T-helper 2 cell treated with Interferon-gamma antibody and Interleukin-4, amounts not matched to agents 100 ng/mL and 5 ng/mL, for 36 hours (primary cell): ENCODE results near the gene BCL11A. TPM values are rescaled to one million over a fixed set of nuclear protein-coding genes. Genes with fewer than 3 reads are reported as not detected.

Experiments used
- intact Hi-C: fragments of 100-400 bp; cut with micrococcal nuclease; formaldehyde crosslinking; loops from one replicate; pipeline ENCODE4 v1.15.1; 2023
- total RNA-seq: library from RNA; stranded (reverse); gene quantifications from 2 replicates; pipeline ENCODE4 v1.2.3, GENCODE V29; 2022

The BCL11A gene
- total RNA-seq, 1 donor from 2014 or later, result 0.05 TPM

DNA sequence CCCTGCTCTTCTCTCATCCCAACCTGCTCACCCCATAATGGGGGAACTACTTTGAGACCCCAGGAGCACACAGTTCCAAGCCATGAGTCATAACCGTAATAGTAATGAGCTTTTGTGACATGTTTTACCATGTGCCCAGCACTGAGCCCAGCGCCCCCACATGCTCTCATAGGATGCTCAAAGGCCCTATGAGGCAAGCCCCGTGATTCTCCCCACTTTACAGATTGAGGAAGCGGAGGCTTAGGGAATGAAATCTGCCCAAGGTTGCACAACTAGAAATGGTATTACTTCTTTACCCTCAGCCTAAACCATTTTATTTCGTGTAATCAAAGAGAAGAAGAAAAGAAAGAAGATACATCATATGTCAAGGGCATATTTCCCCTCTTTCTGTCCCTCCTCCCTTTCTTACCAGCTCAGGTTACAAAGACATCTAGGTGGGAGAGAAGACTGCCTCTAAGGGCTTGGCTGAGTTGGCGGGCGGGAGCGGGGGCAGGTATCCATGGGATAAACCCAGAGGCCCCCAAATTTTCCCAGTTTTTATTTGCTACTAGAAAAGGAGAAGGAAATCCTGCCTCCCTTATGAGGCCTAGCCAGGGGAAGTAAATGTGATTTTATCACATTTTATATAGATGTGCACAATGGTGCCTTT, 24.2 kb downstream of the BCL11A start:
- intact Hi-C loops, result no loop called here

DNA sequence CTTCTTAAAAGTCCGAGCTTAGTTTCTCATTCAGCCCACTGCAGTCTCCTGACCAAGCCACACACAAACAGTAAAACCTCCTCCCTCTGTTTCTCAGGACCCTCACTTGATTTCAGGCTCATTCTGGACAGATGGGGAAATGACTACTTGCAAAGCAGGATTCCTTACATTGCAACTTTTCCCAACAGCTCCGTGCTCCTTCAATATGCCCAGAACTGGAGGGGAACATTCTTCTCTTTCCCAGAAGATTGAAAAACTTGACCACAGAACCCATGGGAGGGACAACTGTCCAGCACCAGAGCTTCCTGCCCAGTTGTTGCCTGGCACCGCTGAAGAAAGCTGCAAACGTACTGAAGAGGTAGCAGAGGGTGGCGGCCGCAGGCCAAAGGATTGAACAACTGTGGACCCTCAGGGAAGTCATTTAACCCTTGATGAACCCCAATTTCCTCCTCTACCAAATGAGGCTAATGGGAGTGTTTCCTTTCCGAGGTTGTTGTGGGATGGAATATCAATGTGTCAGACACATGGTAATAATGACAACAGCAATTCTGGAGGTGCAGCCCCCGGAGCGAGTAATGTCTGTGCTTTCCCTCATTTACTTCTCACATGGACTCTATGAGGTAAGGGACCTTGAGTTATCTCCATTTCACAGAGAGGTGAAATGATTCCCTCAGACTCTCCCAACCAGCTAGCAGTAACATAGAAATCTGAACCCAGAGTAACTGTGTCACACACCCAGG, 25.0 kb downstream of the BCL11A start:
- intact Hi-C loops, result no loop called here

DNA sequence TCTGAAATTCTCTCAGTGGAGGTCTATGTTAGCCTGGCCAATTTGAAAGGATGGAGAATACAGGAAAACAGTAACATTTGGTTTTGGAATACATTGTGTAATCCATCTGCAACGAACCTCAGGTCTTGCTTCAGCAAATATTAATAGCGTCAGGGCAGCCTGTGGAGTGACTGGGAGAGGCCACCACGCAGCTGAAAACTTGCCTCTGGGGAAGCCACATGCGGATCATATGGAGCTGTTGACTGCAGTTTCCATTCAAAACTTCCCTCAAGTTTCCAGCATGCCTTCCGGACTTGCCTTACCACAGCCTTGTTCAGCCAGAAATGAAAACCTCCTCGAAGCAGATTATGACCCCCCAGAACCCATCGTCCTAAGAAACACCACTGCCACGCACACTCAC, 25.7 kb downstream of the BCL11A start:
- intact Hi-C loops, result no loop called here

DNA sequence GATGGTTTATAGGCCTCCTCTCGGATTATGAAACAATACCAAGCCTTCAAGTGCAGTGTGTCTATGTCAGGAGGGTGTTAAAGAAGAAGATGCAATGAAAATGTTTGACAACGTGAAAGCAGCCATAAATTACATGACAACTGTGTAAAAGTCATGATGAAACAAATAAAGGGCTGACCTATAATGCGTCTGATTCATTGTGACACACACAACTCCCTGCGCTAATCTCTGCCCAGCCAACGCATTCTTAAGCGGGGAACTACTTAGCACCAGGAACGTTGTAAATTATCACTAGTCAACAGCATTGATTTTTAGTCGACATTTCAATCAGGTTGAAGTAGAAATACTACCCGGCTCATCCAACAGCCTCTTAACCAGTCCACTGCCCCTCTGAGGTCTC, 26.8 kb downstream of the BCL11A start:
- intact Hi-C loops, result no loop called here

DNA sequence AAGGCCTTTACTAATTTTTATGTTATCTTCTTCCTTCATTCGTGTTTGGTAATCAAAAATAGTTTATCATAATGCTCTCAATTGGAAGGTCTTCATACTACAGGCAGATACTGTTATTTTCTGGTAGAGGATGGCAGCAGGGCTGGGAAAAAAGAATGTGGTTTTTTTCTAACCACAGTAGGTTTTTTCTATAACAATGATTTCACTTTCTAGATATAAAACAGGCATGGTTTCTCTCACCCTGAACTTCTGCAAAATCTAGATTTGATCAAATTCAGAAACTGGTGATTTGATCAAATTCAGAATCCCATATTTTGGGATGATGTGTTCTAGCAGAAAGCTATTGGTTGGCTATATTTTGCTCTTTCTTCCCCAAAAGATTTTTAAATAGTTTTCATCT, 27.6 kb downstream of the BCL11A start:
- intact Hi-C loops, result no loop called here

DNA sequence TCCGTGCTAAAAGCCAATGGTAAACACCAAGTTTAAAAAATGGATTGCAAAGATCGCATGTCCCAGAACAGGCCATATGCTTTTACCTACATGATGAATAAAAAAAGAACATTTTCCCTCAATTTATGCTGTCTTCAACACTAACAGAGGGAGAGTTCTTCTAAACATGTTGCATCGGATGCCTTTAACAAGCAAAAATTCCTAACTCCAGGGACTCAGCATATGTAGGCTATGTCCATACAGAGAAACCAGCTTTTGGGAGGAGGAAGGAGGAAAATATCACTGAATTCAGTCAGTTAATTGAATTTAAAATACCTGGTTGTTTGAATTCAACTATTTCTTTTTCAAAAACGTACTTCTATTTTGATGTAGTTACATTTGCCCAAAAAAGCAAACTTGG, 28.6 kb downstream of the BCL11A start:
- intact Hi-C loops, result no loop called here

DNA sequence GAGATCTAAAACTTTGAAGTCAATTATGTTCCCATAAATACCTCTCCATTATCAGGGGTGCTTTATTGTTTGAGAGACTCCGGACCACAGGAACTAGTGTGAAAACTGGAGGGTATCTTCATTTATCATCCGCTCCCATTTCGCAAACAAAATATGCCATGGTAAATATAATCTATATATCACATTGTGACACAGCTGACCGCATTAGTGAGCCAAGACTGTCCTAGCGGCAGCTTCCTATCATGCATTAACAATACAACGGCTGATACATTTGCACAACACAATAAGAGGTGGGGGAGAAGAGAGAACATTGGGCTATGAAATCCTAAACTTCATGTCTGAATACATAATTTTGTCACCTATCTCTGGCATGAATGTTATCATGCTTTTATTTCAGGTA, 29.5 kb downstream of the BCL11A start:
- intact Hi-C loops, result no loop called here

DNA sequence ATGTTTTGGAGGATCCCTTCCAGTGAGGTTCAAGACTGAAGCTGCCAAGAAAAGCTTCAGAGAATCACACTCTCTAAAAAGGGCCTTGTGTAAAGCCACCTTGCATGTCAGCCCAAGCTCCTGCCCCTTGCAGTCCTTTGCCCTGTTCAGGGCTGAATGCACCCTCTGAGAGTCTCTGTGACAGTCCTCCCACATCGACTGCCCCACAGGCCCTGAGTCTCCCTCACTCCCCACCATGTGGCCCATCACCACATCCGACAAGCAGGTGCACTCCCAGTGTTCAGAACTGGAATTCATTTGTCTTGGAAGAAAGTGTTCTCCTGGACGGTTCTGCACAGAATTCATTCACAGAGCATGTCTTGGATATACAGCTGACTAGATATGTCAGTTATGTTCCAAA, 31.0 kb downstream of the BCL11A start:
- intact Hi-C loops, result no loop called here

DNA sequence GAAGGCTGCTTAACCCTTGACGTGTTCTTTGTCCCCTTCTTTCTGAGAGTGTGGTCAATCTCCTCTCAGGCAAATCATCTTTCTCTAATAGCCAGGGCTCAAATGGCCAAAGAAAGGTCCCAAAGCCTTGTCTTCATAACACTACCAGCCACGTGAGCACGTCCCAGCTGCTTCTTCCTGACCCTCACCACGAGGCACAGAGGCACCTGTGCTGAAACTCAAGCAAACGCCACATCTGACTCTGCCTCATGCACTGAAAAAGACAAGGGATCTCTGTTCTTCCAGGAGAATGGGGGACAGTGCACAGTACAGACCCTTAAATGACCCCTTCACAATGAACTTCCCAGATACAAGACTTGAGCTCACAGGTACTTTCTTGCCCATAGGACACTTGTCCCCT, 31.8 kb downstream of the BCL11A start:
- intact Hi-C loops, result no loop called here

DNA sequence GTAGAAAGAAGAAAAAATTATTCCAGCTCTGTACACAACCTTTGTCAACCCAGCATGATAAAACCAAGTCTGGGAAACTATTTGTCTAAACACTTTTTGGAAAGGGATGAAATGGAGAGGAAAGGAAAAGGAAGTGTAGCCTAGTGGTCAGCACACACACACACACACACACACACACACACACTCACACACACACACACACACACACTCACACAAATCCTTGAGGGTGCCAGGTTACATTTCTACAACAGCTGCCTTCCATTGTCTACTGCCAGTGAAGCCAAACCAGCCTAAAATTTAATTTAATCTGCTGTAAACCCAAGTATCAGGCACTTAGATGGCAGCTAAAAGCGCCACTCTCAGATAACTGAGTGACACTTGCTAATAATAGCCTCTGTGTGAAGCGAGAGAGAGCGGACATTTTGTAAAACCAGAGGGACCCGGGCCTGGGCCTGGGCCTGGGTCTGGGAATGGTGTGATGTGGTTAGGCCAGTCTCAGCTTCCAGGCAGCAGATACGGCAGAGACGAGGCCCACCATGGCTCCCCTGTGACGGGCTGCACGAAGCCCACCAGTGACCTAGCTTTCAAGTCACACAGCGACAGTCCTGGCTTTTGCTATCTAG, 32.4 kb downstream of the BCL11A start:
- intact Hi-C loops, result no loop called here

DNA sequence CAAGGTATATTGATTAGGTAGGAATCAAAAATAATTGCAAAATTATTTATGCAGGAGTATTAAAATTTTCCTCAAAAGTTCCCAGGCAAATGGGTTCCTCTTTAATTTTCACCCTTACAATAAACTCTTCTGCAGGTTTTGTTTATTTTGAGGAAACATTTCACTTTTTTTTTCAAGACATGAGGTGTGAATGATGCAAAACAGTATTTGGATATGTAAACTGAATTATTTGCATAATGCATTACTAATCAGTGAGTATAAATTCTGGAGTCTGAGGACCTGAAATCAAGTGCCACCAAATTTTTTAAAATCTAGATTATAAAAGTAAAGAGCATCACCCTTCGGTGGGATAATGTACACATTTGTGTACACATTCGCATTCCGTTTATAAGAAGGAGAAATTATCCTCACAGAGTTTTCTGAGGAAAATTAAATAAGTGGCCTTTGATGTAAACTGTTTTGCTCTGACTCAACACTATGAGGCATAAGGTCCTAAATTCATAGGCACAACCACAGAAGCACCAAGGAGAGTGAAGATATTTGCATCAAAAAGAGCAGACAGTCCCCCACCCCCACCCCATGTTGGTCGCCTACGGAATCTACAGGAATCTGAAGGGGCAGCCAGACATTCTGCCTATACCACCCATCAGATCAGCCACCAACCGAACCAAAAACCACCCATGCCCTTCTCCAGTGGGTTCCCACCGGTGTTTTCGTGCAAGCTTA, 33.1 kb downstream of the BCL11A start:
- intact Hi-C loops, result no loop called here

DNA sequence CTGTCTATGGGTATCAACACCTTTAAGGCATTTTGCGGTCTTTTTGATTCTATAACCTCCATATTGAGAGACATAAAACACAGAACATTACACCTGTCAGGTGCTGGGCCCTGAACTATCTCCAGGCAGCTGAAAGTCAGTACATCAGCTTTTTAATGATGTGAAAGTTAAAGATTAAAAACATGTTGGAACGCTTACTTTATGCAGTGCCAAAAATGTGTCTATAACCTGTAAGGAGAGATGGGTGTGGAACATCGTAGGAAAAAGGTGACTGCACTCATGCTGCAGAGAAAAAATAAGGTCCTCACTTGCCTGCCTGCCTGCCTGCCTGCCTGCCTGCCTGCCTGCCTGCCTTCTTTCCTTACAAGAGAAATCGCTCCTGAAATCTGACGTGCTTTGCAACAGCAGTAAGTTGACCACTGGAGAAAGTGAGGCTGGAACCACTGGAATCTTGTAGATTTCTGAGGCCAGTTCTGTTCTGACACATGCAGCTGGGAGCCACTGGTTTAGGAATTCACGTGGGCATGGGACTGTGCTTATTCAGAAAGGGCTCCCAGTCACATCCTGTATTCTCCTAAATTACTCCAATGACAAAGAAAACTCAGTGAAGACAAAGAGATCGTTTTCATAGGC, 34.1 kb downstream of the BCL11A start:
- intact Hi-C loops, result no loop called here

DNA sequence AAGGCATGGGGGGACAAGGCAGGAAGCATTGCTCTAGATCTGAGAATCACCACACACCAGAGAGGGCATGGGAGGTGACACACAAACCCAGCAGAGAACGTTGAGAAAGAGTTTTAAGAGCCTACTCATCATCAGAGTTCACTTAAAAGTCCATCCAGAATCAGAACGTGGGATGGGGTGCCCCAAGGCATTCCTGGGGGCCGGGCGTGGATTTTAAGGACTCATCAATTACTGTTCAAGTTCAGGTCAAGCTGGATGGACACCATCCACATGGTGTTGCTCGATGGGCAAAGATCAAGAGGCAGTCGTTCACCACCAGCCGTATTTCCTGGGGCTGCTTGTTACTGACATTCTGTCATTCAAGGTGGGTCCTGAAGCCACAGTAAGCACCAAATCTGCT, 34.9 kb downstream of the BCL11A start:
- intact Hi-C loops, result no loop called here

DNA sequence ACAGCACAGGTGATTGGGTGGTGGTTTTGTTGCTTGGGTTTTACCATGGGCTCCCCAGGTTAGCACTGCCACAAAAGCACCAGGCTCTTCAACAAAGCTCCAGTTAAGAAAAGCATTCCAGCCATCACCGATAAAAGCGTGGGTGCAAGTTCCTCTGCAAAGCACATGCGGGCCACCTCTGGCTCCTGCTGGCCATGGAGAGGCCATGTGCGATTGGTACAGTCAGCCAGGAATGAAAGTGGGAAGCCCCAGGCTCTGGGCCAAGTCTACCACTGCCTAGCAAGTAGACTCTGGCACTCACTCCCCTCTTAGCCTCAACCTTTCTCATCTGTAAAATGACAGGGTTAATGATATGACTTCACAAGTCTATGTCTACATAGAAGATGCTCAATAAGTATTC, 36.0 kb downstream of the BCL11A start:
- intact Hi-C loops, result no loop called here

DNA sequence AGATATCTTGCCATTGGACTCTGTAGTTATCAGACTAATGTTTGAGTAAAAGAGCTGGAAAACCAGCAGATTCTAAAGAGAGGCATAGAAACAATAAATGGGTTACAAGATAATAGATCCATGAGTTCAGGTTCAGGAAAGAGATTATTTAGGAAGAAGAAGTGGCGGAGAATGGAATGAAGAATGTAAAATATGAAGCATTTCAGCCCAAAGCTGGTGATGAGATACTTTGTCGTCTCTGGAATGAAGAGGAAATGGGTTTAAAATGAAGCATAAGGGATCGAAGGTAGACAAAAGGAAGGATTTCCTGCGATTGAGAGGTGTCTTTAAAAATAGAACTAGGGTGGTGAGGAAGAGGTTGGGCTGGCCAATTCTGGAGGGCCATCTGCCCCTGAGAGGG, 36.6 kb downstream of the BCL11A start:
- intact Hi-C loops, result no loop called here

DNA sequence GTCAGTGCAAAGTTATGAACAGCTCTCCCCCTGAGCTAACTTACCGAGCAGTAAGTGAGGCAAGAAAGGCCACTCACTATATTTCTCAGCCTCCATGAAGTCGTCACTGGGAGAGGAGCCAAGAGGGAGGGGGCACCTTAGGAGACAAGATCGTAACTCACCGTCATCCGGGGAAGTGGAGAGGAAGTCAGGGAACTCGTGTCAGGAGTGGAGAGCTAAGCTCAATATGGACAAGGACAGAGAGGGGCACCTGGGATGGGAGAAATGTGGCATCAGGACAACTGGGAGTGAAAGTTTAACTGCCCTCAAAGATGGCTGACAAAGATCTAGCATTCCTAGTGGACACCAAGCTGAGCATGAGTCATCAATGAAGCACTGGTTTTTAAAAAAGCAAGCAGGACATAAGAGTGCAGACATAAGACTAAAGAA, 37.1 kb downstream of the BCL11A start:
- intact Hi-C loops, result no loop called here

DNA sequence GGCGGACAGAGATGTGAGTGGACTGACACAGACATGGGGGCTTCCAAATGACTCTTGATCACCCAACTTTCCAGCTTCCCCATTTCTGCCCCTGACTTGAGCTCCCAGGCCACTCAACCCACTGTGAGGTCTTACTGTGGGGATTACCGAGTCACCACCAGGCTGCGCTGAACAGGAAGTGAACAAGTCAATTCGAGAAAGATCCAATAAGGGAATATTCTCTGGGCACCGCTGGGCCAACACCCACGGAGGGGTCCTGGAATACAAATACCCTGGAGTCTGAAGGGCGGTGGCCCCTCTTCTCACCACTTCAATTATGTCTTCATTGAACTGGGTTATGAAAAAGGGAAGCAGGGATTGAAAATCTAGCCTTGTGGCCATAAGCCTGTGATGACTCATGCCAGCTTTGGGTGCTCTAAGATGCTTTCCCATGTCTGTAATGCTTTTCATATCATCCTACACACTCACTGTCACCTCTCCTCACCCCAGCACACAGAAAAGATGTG, 37.7 kb downstream of the BCL11A start:
- intact Hi-C loops, result no loop called here

DNA sequence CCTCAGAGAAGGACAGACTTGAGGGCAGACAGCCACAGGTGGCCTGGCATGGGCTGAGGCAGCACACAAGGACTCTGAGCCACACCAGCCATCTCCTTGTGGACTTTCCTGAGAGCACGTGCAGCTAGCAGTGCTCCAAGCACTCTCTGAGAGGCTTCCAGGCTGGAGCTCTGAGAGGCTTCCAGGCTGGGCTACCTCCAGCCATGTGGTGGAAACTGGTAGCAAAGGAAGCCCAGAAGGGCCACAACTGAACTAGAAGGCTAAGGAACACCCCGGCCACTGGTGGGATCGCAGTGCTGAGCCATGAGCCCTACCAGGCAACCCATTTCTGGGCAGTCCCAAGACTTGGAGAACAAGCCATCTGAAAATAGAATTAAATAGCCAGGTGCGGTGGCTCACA, 39.5 kb downstream of the BCL11A start:
- intact Hi-C loops, result no loop called here

DNA sequence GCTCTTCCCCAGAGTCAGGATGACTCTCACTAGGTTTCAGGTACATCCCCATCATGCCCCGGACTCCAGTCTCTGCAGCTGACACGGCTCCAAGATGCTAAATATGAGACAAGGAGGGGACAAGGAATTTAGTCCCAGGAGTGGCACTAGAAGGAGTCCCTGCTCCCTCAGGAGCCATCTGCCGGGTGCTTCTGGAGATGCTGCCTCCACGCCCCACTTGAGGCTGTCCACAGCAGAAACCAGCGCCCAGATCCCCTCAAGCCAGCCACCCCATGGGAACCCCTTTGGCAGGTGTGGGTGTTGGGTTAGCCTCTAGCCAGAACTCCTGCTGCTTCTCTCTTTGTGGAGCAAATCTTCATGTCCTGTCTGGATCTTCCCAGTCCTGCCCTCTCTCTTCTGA, 40.3 kb downstream of the BCL11A start:
- intact Hi-C loops, result no loop called here

DNA sequence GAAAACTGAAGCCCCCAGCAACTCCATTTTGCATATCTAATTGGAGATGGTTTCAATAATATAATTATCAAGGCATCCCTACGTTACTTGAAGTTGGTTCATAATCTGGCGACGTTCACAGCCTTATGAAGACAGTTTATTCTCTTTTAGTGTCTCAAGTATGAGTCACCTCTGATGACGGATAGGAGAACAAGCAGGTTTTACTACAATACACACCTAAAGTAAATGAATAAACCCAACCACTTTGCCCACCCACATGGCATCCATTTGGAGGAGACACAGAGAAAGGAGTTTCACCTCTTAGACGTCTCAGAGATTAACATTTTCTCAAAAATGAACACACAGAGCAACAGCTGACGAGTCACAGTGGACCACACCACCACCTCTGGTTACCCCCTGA, 40.8 kb downstream of the BCL11A start:
- intact Hi-C loops, result no loop called here

DNA sequence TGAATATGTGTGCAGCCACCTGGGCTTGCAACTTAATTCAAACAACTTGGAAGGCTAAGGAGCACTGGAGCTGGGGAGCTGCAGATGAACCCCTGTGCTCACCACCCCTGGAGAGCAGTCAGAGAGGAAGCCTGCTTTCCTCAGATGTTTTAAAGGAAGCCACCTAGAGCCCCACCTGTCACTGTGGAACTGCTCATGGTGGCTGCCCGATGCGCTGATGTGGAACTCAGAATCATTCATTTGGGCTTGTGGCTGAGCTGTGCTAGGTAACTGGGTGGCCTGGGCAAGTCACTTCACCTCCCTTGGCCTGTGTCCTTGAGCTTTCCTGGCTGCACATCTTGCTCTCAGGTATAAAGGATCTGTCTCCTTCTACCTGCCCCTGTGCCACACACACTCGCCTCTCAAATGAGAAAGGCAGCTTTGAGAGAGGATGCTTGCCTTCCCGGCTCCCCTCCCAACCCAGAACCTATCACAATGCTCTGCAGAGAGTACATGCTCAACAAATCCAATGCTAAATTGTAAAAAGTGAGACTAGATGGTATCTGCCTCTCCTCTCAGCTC, 41.3 kb downstream of the BCL11A start:
- intact Hi-C loops, result no loop called here
